T follicular helper cell (primary cell): ENCODE results near the gene OR51B4.
"Not testable (repeated sequence)": the region's sequence is repeated elsewhere in the genome, so short reads cannot be mapped to it uniquely, and the experiment has no call there.

Source experiments
- DNase-seq: peaks from one replicate; pipeline ENCODE4 v3.0.0-alpha.2; 2020; ENCODE audit warnings: low read depth
- total RNA-seq, 2 experiments: gene quantifications; one replicate each; lab custom pipeline; 2026; lab: John Stamatoyannopoulos, UW

Gene OR51B4, protein sequence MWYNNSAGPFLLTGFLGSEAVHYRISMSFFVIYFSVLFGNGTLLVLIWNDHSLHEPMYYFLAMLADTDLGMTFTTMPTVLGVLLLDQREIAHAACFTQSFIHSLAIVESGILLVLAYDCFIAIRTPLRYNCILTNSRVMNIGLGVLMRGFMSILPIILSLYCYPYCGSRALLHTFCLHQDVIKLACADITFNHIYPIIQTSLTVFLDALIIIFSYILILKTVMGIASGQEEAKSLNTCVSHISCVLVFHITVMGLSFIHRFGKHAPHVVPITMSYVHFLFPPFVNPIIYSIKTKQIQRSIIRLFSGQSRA
- 0 reads per million in 2 experiments for total RNA-seq

DNA sequence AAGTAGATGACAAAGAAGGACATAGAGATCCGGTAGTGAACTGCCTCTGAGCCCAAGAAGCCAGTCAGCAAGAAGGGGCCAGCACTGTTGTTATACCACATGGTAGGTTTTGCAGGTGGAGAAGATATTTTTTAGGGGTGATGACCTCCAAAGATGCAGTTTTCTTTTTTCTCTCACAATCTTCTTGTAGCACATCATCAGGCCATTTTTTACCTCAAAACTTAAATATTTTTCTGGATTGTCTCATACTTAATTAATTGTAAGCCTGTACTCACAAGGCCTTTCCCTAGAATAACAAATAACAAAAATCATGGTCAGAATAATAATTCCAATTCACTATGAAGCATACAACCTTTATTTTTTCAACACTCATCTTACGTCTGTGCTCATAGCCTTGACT, at the start of gene OR51B4:
Gene OR51B4, minus strand, starts transcription at position 101 of the 400 bp plus-strand sequence. Its CDS starts 0 bp downstream, at position 101.
- DNase-seq, result no peak

DNA sequence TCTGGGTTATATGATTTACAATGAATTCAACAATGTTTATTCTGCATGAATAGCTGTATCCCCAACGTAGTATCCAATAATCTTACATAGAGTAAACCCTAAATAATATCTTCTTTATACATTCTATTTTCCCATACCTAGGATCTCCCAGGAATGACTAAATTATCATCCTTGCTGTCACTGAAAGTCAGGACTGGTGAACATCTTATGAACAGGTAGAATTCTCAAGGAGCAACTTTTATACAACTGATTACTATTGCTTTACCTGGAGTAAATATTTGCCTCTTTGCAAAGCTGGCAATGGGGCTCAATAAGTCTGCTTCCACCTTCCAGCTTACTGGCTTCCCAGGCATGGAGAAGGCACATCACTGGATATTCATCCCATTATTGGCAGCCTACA, 49.5 kb upstream of the OR51B4 start, which contains the start of gene OR51B6:
Gene OR51B6, plus strand, starts transcription at position 301 of the 400 bp plus-strand sequence. Its CDS starts 0 bp downstream, at position 301.
- DNase-seq, result no peak

DNA sequence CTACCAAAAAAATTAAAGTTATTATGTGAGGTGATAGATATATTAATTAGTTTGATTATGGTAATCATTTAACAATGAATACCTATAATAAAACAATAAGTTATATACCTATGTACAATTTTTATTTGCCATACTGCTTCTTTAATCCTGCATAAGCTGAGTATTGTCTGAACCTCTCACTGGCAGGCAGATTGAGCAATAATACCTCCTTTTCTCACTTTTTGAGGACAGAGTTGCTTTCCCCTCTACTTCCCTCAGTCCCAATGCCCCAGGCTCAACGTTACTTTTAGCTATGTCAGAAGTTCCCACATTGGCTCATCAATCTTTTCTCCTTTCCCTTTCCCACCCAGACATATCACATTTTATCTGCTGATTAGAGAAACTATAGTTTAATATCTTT, 47.8 kb upstream of the OR51B4 start:
- no peak for DNase-seq

DNA sequence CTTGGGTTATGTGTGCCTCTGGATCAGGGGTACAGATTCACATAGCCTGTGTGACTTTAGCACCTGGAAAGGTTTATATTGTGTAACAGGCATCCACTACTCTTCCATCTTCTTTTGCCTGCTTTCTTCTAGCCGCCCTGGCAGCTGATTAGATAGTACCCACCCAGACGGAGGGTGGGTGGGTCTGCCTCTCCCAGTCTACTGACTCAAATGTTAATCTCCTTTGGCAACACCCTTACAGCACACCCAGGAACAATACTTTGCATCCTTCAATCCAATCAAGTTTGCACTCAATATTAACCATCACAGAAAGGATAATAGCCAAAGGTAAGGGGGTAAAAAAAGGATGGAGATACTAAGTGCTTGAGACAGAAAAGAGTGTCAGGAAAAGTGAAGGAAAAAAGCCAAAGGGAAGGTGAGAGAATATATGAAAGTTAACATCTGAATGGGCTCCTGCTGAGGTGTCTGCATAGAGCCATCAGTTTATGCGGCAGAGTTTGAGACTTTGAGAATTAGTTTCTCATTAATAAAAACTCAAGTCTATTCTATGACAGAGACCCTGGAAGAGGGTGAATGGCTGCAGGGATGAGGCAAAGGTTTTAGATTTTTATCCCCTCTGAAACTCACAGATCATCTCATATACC, 46.9 kb upstream of the OR51B4 start:
- no peak for DNase-seq

DNA sequence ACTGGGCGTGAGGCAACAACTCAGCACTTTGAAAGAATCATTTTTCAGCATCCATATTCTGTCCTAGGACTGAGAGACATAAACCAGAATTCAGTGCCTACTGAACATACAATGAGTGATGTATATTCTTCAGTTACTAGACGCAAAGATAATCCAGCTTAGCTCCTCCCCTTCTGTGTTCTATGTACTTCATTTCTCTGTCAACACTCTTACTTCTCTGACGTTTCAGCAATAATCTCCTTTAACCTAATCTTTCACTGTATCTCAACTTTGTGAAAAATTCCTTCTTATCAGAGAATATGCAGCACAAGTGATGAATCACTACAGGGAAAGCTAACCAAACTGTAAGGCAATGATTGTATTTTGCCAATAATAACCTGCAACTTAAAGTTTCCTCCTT, 44.1 kb upstream of the OR51B4 start:
- no peak for DNase-seq

DNA sequence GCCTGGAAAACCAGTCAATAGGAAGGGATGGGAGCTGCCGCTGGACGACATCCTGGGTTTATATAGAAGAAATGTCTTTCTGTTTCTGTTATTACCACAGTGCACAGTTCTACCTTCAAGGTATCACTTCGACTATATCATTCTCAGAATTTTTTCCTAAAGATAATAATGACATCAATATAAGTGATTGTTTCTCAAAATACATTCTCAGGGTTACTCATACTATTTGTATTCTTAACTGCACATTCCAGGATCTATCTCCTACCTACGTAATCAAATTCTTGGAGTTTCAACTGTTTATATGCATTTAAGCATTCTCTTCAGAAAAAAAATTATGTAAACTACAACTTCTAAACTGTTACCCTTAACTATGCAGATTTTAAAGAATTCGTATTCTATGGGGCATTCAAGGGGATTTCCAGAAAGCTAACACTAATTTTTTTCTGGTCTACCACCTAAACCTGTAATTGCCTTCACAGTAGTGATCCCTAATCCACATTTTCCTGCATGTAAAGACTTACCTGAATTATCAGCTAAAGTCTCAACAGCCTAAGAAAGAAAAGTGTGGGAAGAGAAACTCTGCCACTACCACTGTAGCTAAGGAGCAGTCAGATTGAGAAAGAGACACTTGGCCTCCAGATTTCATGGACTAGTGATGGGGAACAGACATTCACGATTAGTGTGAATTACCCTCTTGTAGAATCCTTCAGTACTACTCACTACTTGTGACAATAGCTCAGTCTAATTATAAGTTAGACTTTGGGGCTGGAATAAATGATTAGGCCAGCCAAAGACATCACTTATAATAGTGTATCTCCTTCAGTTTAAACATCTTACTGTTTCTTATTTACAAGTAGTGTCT, 42.0 kb upstream of the OR51B4 start, which contains the start of gene OR51B5:
Gene OR51B5, minus strand, starts transcription at position 51 of the 862 bp plus-strand sequence. Its CDS starts 0 bp downstream, at position 51.
- DNase-seq, result no peak

DNA sequence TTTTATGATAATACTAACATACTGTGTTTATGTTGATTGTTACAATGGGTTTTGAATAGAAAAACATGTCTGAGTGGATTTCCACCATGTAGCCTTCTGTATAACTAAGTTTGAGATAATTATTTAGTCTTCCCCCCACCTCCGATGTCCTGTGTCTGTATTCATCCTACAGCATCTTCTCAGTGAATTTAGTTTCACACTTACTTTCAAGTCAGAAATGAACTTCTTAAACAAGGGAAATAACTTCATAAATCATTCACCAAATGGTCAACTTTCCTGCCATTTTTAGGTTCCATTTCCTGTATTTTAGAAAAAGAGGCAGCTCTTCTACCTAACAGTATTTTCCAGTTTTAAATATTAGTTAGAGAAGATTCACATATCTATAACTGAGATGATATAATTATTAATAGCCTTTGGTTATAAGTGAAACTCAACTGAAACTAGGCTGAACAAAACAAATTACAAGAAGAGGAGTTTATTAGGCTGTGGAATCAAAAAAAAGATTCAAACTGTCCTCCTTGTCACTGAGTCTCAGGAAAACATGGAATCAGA, 38.1 kb upstream of the OR51B4 start:
- DNase-seq, result no peak

DNA sequence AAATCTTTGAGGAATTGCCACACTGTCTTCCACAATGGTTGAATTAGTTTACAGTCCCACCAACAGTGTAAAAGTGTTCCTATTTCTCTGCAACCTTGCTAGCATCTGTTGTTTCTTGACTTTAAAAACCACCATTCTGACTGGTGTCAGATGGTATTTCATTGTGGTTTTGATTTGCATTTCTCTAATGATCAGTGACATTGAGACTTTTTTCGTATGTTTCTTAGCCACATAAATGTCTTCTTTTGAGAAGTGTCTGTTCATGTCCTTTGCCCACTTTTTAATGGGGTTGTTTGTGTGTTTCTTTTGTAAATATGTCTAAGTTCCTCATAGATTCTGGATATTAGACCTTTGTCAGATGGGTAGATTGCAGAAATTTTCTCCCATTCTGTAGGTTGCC, 35.5 kb upstream of the OR51B4 start:
- DNase-seq, result not testable (repeated sequence)

DNA sequence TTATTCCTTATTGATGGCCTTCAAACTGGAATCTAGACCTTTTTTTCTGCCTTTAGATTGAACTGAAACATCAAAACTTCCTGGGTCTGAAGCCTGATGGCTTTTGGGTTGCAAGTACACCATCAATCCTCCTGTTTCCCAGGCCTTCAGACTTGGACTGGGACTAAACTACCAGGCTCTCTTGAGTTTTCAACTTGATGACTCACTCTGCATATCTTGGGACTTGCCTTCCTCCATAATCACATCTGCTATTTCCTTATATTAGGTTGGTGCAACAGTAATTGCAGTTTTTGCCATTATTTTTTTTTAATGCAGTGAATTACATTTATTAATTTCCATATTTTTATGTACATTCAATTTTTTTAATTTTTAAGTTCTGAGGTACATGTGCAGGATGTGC, 34.6 kb upstream of the OR51B4 start:
- DNase-seq, result no peak

DNA sequence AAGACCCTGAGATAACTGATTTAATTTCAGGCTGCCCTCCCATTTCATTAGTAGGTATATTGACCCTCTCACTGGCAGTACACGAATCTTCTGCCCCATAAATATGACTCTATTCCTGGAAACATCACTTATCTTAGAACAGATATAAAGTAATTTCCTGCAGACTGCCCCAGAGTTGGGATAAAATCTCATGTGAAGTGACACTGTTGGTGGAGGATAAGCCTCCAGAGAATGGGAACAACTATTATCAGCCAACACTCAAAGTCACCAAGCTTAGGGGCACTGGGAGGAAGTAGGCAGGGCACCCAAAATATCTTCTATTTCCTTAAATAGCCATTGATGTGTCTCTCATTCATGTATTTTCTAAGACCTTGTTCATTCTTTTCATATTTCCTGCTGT, 33.4 kb upstream of the OR51B4 start:
- DNase-seq, result no peak

DNA sequence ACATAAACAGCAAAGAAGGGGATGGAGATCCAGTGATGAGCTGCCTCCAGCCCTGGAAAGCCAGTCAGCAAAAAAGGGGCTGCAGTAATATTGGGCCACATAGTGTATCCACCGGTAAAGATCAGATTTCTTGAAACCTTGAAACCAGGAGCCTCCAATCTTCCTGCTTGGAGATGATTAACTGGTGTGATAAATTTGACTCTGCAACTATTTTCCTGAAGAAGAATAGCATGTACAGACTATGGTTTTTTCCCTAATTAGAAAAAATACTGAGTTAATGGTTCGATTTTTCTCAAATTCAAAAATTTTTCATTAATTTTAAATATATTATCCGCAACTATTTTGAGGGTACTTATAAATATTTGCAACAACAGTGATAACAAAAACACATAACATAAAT, 22.5 kb upstream of the OR51B4 start, which contains the start of gene OR51B2:
Gene OR51B2, minus strand, starts transcription at position 101 of the 400 bp plus-strand sequence. Its CDS starts 0 bp downstream, at position 101.
- no peak for DNase-seq

DNA sequence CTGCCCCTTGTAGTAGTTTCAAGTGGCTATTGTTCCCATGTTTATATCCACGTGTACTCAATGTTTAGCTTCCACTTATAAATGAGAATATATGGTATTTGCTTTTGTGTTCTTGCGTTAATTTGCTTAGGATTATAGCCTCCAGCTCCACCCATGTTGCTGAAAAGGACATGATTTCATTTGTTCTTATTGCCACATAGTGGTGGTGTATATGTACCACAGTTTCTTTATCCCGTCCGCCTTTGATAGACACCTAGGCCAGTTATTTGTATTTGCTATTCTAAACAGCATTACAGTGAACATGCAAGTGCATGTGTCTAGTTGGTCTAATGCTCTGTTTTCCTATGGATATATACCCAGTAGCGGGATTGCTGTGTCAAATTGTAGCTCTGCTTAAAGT, 15.5 kb upstream of the OR51B4 start:
- DNase-seq, result no peak

DNA sequence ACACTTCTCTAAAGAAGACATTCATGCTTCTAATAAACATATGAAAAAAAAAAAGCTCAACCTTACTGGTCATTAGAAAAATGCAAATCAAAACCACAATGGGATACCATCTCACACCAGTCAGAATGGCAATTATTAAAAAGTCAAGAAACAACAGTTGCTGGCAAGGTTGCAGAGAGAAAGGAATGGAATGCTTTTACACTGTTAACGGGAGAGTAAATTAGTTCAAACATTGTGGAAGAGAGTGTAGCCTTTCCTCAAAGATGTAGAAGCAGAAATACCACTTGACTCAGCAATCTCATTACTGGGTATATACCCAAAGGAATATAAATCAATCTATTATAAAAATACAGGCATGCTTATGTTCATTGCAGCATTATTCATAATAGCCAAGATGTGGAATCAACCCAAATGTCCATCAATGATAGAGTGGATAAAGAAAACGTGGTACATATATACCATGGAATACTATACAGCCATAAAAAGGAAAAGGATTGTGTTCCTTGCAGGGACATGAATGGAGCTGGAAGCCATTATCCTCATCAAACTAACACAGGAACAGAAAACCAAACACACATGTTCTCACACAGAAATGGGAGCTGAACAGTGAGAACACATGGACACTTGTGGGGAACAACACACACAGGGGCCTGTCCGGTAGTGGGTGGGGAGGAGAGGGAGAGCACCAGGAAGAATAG, 11.7 kb upstream of the OR51B4 start:
- DNase-seq, result not testable (repeated sequence)

DNA sequence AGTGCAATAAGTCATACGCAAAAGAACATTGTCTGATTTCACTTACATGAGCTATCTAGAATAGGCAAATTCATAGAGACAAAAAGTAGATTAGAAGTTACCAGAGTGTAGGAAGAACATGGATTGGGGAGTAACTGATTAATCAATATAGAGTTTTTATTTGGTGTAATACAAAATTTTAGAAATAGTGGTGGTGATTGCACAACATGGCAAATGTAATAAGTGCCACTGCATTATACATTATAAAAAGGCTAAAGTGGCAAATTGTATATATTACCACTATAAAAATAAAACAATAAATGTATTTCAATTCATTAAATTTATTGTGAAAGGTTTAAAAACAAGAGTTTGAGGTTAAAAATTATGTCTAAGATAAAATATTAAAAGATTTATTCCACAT, 8.7 kb upstream of the OR51B4 start:
- DNase-seq, result no peak

DNA sequence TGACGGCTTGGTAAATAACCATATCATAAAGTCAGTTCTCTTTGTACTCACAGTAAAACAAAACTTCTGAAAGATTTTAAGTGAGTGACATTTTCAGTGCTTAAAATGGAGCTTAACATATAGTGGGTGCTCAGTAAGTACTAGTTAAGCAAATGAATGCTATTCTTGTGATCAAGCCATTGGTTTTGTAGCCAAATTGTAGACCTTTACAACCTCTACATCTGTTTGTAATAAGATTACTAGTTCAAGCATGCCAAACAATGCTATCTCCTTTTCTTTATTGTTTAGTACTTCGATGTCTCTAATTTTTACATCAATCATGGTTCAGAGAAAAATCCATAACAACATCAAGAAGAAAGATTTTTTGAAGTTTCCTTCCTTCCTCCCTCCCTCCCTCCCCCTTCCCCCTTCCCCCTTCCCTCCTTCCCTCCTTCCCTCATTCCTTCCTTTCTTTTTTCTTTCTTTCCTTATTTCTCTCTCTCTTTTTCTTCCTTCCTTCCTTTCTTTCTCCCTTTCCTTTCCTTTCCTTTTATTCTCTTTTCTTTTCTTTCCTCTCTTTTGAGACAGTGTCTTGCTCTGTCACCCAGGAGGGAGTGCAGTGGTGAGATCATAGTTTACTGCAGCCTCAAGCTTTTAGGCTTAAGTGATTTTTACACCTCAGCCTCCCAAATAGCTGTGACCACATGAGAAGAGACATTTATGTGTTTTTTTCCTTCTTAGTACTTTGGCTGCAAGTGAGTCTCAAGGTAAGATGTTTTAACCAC, 5.7 kb upstream of the OR51B4 start:
- no peak for DNase-seq

DNA sequence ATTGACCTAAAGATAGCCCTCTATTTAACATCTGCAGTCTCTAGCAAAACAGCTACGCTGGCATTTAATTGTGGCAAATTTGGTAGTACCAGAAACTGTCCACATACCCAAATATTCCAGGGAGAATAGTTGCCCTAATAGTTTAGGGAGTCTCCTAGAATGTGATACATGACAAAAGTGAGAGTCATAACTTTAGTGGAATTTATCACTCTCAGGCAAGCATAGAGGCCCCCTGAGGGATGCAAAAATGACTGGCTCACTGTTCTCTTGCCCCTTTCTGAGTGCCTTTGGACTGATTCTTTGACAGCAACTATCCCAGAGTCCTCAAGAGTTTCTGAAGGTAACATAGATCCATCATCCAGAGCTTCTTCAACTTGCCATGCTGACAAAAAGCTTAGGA, 2.3 kb upstream of the OR51B4 start:
- DNase-seq, result no peak

DNA sequence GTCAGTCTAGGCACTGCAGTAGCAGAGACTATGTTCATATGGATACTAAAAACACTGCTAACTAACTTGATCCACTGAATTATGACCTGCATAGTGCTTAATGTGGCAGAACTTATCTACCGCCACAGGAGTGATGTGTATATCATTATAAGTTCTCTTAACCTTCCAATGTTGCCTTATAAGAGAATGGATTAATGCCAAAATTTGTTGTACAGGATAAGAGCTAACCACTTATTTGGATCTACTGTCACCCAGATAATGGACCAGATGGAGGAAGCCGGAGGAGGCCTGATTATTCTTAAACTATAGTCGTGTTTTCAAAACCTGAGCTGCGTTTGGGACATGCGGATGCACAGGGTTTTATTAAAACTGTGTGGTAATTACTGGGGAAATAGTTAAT, 1.9 kb upstream of the OR51B4 start:
- no peak for DNase-seq

DNA sequence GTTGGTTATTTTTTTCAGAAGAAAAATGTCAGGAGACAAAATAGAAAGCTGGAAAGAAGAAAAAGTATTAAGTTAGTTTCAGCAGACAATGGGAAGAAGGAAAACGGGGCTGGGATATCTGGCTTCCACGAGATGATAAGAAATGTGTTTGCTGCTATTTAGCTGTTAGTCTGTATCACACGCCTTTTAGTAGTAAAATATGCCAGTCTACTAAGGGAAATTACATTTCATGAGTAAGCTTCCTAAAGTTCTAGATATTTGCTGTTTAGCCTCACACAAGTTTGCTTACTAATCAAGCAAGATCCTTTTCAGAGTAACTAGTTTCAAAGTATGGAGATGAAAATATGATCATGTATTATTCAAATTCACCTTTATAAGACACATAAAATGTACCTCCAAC, 1.5 kb downstream of the OR51B4 start:
- no peak for DNase-seq

DNA sequence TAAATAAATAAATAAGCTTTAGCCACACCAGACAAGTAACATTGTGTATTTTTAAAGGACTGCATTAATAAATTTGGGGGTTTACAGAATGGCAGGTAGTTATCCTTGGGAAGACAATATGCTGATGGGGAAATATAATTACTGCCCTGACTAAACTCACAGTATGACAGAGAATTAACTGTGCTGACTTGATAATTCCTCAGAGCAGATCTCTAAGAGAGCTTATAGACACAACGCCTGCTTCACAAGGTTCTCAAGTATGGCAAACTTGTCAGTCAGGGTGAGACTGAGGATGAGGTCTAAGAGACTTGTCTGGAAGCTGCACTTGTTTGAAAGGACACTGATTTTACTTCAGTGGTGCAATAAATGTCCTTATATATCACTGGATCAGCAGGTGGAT, 3.3 kb downstream of the OR51B4 start:
- DNase-seq, result no peak

DNA sequence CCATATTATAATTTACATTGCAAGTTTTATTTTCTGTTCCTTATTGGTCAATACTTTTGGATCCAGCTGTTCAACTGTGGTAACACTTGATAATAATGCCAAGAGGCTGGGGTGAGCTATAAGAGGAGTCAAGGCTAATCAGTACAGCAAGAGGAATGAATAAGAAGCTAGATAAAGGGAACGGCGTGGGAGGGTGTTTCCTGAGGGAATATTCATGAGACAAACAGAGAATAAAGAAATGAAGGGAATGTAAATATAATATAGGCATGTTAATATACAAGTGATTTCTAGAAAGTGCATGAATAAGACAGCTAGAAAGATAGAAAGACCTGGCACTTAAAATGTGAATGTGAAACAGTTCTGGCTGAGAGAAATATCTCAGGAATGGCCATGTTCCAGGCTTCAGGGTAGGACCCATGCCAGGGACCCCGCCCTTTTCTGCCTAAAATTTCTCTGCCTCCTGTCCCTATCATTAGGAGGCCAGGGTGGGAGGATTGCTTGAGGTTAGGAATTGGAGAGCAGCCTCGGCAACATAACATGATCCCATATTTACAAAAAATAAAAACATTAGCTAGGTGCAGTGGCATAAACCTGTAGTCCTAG, 3.9 kb downstream of the OR51B4 start:
- no peak for DNase-seq
